ENCODE results near the gene CCDC33.

DNA sequence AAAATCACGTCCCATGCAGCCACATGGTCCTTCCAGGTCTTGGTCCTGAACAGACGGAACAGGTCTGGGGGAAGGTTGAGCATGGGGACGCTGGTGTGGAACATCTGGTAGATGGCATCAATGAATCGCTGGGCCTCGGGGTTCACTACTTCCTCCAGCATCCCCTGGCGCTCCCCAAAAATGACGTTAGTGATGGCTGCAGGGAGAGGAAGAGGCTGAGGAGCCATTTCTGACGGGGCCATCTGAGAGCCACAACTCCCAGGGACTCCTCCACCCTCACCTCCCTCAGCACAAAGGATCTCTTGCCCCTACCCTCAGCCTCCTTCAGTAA, 107.6 kb downstream of the CCDC33 start:
- TF ChIP-seq ZNF274 (IDR thresholded peaks at IDR 0.05; ENCODE audit: low read depth, low read length) (no peak), YY1 (IDR thresholded peaks at IDR 0.05; ENCODE audit: insufficient read depth, insufficient read length) (no peak), SUZ12 (IDR thresholded peaks at IDR 0.05; ENCODE audit: extremely low read depth, insufficient read depth, insufficient read length) (no peak)
